GM18498 (cell line): ENCODE measurements around the gene DNAJC13.
A peak's percentile ranks its signal among the peaks of the same experiment; 100 is the strongest.
"Not testable (repeated sequence)": the region's sequence is repeated elsewhere in the genome, so short reads cannot be mapped to it uniquely, and the experiment has no call there.

Experiments used
- ATAC-seq: cut with Tn5 transposase; IDR thresholded peaks from one replicate; pipeline ENCODE4 v1.9.1; 2021; ENCODE audit warnings: mild to moderate bottlenecking, moderate library complexity; ENCODE audit not compliant: unreplicated experiment

The DNAJC13 gene, protein sequence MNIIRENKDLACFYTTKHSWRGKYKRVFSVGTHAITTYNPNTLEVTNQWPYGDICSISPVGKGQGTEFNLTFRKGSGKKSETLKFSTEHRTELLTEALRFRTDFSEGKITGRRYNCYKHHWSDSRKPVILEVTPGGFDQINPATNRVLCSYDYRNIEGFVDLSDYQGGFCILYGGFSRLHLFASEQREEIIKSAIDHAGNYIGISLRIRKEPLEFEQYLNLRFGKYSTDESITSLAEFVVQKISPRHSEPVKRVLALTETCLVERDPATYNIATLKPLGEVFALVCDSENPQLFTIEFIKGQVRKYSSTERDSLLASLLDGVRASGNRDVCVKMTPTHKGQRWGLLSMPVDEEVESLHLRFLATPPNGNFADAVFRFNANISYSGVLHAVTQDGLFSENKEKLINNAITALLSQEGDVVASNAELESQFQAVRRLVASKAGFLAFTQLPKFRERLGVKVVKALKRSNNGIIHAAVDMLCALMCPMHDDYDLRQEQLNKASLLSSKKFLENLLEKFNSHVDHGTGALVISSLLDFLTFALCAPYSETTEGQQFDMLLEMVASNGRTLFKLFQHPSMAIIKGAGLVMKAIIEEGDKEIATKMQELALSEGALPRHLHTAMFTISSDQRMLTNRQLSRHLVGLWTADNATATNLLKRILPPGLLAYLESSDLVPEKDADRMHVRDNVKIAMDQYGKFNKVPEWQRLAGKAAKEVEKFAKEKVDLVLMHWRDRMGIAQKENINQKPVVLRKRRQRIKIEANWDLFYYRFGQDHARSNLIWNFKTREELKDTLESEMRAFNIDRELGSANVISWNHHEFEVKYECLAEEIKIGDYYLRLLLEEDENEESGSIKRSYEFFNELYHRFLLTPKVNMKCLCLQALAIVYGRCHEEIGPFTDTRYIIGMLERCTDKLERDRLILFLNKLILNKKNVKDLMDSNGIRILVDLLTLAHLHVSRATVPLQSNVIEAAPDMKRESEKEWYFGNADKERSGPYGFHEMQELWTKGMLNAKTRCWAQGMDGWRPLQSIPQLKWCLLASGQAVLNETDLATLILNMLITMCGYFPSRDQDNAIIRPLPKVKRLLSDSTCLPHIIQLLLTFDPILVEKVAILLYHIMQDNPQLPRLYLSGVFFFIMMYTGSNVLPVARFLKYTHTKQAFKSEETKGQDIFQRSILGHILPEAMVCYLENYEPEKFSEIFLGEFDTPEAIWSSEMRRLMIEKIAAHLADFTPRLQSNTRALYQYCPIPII (N-terminal part only)

DNA sequence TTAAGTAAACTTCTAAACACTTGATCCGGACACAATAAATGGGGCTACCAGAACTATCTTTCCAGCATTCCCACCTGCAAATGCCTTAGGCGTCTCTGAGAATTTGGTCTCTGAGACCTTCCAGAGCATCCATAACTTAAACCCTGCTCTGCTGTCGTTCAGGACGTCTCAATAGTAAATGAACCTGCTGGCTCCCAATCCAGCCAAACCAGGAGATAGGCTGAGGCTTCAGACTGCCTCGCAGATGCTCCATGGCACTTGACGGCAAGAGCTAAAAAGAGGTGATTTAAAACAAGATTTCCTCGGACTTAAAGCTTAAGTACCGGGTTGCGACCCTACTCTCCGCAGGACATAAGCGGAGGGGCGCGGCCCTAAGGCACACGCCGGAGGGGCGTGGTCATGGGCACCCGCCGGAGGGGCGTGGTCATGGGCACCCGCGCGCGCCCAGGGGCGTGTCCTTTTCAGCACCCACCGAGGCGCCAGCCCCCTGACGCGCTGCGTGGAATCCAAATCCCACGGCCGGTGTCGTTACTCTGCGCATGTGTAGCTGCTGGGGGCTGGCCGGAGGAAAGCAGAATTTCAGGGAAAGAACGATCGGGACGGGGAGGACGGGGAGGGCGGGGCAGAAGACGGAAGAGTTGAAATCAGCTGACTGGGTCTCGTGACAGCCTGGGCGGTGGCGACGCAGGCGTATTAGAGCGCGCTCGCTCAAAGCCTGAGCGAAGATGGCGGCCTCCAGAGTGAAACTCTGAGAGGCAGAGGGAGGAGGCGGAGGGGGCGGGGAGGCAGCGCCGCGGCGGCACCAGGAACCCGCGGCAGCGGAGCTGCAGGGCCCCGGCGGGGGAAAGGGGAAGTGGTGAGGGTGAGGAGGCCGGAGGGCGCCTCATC, at the start of gene DNAJC13:
Gene DNAJC13 (plus strand): TSS at position 696 of the 888 bp plus-strand sequence. CDS start 17,049 bp downstream, outside the sequence.
- peak; percentile 89 for ATAC-seq

DNA sequence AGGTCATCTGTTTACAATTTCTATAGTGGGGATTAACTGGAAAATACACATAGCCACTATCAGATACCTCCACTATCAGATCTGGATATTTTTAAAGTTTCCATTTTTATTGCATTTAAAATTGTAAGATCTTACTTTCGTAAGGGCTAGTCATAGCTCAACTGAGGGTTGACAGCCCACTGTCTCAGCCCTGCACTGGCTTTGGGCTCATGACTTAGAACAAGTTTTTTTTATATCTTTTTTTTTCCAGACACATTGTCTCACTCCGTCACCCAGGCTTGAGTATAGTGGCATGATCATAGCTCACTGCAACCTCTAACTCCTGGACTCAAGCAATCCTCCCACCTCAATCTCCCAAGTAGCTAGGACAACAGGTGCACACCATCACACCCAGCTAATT, 48.8 kb upstream of the DNAJC13 start:
- ATAC-seq, result no peak

GRCh38 chr3:132368962-132369361, 48.3 kb upstream of the DNAJC13 start:
- no peak for ATAC-seq

DNA sequence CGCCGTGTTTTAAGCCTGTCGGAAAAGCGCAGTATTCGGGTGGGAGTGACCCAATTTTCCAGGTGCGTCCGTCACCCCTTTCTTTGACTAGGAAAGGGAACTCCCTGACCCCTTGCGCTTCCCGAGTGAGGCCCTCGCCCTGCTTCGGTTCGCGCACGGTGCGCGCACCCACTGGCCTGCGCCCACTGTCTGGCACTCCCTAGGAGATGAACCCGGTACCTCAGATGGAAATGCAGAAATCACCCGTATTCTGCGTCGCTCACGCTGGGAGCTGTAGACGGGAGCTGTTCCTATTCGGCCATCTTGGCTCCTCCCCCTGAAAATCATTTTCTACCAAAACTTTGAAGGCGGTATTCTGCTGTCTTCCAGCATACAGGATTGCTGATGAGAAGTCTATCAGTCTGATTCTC, 40.4 kb upstream of the DNAJC13 start:
- not testable (repeated sequence) for ATAC-seq

- ATAC-seq, result no peak
These were observed 39.1 kb upstream of the DNAJC13 start for GRCh38 chr3:132378048-132378762.

GRCh38 chr3:132378846-132379245, 38.5 kb upstream of the DNAJC13 start:
- no peak for ATAC-seq

- peak; percentile 51 for ATAC-seq
These were observed 36.4 kb upstream of the DNAJC13 start for GRCh38 chr3:132380920-132381319.

GRCh38 chr3:132381348-132381944, 35.9 kb upstream of the DNAJC13 start:
- peak; percentile 29 for ATAC-seq

GRCh38 chr3:132382267-132382666, 35.0 kb upstream of the DNAJC13 start:
- ATAC-seq, result no peak

- no peak for ATAC-seq
These were observed 34.6 kb upstream of the DNAJC13 start for GRCh38 chr3:132382688-132383194.

DNA sequence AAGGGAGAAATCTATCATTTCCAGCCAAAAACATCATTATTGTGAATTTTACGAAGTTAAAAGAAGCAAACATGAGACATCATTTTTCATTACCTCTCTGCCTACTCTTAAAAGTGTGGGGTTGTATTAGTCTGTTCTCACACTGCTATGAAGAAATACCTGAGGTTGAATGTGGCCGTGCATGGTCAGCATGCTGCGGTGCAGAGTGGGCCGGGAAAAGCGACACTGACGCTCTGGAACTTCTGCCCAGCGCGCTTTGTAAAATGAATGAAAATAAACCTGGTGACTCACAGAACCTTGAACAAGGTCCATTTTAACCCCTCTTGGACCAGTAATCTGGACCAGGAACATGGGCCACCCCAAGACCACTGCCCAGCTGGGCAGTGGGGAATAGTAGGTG, 31.0 kb upstream of the DNAJC13 start:
- no peak for ATAC-seq

DNA sequence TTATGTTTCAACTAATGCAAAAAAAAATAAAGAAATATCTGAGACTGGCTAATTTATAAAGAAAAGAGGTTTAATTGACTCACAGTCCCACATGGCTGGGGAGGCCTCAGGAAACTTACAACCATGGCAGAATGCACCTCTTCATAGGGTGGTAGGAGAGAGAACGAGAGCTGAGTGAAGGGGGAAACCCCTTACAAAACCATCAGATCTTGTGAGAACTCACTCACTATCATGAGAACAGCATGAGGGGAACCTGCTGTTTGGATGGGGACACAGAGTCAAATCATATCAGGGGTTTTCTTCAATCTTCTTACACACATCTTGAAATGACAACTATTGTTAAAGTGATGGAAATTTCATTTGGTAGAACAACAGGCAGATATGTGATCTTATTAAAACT, 24.6 kb upstream of the DNAJC13 start:
- not testable (repeated sequence) for ATAC-seq

DNA sequence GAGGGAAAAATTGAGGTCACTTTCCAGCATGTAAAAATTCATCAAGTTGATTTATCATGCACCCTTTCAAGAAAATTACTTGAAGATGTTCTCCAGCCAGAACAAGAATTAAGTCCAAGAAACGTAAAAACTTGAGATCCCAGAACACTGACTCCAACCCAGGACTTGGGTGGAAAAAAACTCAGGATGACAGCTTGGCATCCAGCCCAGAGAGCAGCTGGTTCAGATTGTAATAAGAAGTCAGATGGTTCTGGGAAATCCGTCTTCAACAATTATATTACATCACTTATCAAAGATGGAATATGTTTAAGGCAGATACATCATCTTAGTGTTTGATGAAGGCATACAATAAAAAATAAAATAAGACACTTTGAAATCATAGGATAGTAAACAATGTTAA, 23.0 kb upstream of the DNAJC13 start:
- ATAC-seq, result no peak

- ATAC-seq, result no peak
These were observed 22.2 kb upstream of the DNAJC13 start for GRCh38 chr3:132395126-132395525.

DNA sequence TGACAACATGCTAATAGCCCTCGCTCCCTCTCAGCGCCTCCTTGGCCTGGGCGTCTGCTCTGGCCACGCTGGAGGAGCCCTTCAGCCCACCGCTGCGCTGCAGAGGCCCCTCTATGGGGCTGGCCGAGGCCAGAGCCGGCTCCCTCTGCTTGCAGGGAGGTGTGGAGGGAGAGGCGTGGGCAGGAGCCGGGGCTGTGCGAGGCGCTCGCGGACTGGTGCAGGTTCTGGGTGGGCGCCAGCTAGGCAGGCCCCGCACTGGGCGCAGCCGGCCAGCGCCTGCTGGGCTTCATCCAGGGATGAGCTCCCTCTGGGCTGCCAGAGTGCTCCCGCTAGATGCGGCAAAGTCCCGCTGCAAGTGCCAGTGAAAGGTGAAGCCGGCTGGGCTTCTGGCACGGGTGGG, 21.0 kb upstream of the DNAJC13 start:
- no peak for ATAC-seq

- ATAC-seq, result not testable (repeated sequence)
These were observed 20.5 kb upstream of the DNAJC13 start for GRCh38 chr3:132396776-132397175.

DNA sequence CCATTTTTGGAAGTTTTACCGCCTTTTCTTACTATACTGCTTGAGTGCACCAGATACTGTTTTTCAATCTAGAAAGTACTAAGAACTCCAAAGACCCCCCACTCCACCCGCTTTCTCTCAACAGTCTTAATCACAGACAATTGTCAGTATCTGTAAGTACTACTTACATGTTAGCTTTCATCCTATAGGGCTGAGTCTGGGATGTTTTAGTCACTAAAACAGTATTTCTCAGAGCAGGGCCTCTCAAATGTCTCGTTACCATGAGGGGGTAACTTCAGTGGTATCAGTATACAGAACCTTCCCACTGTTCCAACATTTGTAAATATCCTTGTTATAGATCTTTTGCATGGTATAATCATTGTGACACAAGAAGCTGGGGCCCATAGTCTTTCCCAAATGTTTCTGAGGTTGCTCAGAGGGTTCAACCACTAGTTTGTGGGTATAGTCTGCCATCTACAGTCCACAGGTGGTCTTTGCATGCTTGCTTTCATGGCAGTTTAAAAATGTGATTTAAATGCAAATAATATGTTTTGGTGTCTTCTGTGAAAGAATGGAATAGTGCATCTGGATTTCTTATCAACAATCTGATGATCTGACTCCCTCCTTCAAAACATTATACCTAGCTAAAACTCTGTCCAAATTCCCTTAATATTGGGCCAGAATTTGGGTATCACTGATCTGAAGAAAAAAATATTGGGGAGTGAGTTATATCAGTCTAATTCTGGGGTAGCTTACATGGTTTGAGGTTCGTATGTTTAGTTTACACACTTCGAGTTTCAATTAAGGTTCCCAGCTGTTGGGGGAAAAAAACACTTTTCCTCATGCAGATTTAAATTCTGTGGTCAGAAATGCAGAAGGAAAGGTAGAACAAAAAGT, 18.0 kb upstream of the DNAJC13 start:
- peak; percentile 73 for ATAC-seq

- ATAC-seq, result no peak
These were observed 16.0 kb upstream of the DNAJC13 start for GRCh38 chr3:132401255-132401654.
